ENCODE results near the gene SRRM4.

SRRM4 gene

GRCh38 chr12:119118625-119119024 lies 137.3 kb downstream of the SRRM4 start:
- POLR2A ChIA-PET: no interaction called here
- CTCF ChIA-PET: interaction anchor here (0.7 to 5.0 kb wide), 2 partner anchors 123 to 294 kb away, joined by 3 to 40 read pairs; no protein-coding TSS in a partner anchor

GRCh38 chr12:119122047-119122446 lies 140.7 kb downstream of the SRRM4 start:
- no peak for TF ChIP-seq CTCF (IDR thresholded peaks at IDR 0.05; ENCODE audit: insufficient read depth, low read length, missing control alignments)
- POLR2A ChIA-PET: interaction anchor here (1.2 kb wide), 1 partner anchor 277 kb away, joined by 3 read pairs; no protein-coding TSS in a partner anchor
- CTCF ChIA-PET: interaction anchor here (1.7 kb wide), 1 partner anchor 9 kb away, joined by 5 read pairs; no protein-coding TSS in a partner anchor

More at GRCh38 chr12:119118625-119119024, 137.3 kb downstream of the SRRM4 start:
- DNase-seq (ENCODE audit: low read depth, low spot score): no peak
- TF ChIP-seq CTCF (IDR thresholded peaks at IDR 0.05; ENCODE audit: insufficient read depth, low read length, missing control alignments): no peak
- no peak overlapping the region for H3K4me3 ChIP-seq (ENCODE audit: low read depth, low read length)

GRCh38 chr12:119122751-119123150 lies 141.4 kb downstream of the SRRM4 start:
- DNase-seq (ENCODE audit: low read depth, low spot score): no peak
- POLR2A ChIA-PET: interaction anchor here (1.2 kb wide), 1 partner anchor 277 kb away, joined by 3 read pairs; no protein-coding TSS in a partner anchor
- H3K4me3 ChIP-seq (ENCODE audit: low read depth, low read length): no peak overlapping the region
- CTCF ChIA-PET: interaction anchor here (1.7 kb wide), 1 partner anchor 9 kb away, joined by 5 read pairs; no protein-coding TSS in a partner anchor
- TF ChIP-seq CTCF (IDR thresholded peaks at IDR 0.05; ENCODE audit: insufficient read depth, low read length, missing control alignments): no peak

More at GRCh38 chr12:119122047-119122446, 140.7 kb downstream of the SRRM4 start:
- H3K4me3 ChIP-seq (ENCODE audit: low read depth, low read length): no peak overlapping the region
- DNase-seq (ENCODE audit: low read depth, low spot score): no peak

GRCh38 chr12:119128527-119128926 lies 147.2 kb downstream of the SRRM4 start:
- no peak overlapping the region for H3K4me3 ChIP-seq (ENCODE audit: low read depth, low read length)
- CTCF ChIA-PET: interaction anchor here (1.7 kb wide), 1 partner anchor 14 kb away, joined by 4 read pairs; no protein-coding TSS in a partner anchor
- no peak for DNase-seq (ENCODE audit: low read depth, low spot score)
- POLR2A ChIA-PET: no interaction called here
- no peak for TF ChIP-seq CTCF (IDR thresholded peaks at IDR 0.05; ENCODE audit: insufficient read depth, low read length, missing control alignments)

GRCh38 chr12:119129827-119130434 lies 148.6 kb downstream of the SRRM4 start:
- ChIA-PET CTCF (interaction anchor here (1.7 kb wide), 1 partner anchor 16 kb away, joined by 4 read pairs; no protein-coding TSS in a partner anchor), POLR2A (no interaction called here)
- no peak for DNase-seq (ENCODE audit: low read depth, low spot score)
- no peak overlapping the region for H3K4me3 ChIP-seq (ENCODE audit: low read depth, low read length)
- TF ChIP-seq CTCF (IDR thresholded peaks at IDR 0.05; ENCODE audit: insufficient read depth, low read length, missing control alignments): no peak

GRCh38 chr12:119130523-119130922 lies 149.2 kb downstream of the SRRM4 start:
- no peak for TF ChIP-seq CTCF (IDR thresholded peaks at IDR 0.05; ENCODE audit: insufficient read depth, low read length, missing control alignments)
- ChIA-PET CTCF (no interaction called here), POLR2A (no interaction called here)
- DNase-seq (ENCODE audit: low read depth, low spot score): no peak
- no peak overlapping the region for H3K4me3 ChIP-seq (ENCODE audit: low read depth, low read length)
